HepG2 (cell line): Measurements from ENCODE around the gene KRT13. TPM values are rescaled to one million over a fixed set of nuclear protein-coding genes. Genes with fewer than 3 reads are reported as not detected.

Experiments
- ATAC-seq: fragments of 200-7000 bp; cut with Tn5 transposase; 3 replicates; pipeline ENCODE4 v1.9.1; 2020; ENCODE audit warnings: mild to moderate bottlenecking, moderate library complexity
- BruUV-seq: library from RNA; stranded (reverse); fragments of 400-500 nt; replicated peaks from 2 replicates; lab custom pipeline; 2021; lab: Mats Ljungman, UMichigan
- CTCF ChIA-PET: fragments of 300-600 bp; formaldehyde crosslinking; extraction: SDS; loops from one replicate; lab custom pipeline; 2021; ENCODE audit warnings: low total read pairs, inconsistent platforms, low intra/inter-chr PET ratio; lab: Yijun Ruan, JAX
- POLR2A ChIA-PET: fragments of 350-600 bp; sonication (Branson Sonifier 250); formaldehyde crosslinking; loops from one replicate; lab custom pipeline; 2020; ENCODE audit warnings: antibody characterized with exemption, inconsistent platforms; lab: Yijun Ruan, JAX
- DNase-seq: peaks from one replicate; pipeline ENCODE4 v3.0.0-alpha.2; 2015; ENCODE audit warnings: low spot score
- FAIRE-seq: peaks from 3 replicates; lab custom pipeline; 2011; peaks lifted over from hg19 to GRCh38; lab: Jason Lieb, UNC
- H2AFZ ChIP-seq: one replicate; pipeline ENCODE4 v1.6.1; 2011; ENCODE audit warnings: low read length, inconsistent platforms
- H3K27ac ChIP-seq: fragments of 300-600 bp; 3 replicates; pipeline ENCODE4 v1.8.0; 2011; ENCODE audit warnings: mixed run types, mild to moderate bottlenecking, mixed read lengths, low read length, inconsistent platforms; ENCODE audit not compliant: insufficient read depth; ENCODE audit errors: extremely low read length
- H3K27me3 ChIP-seq, 2 experiments: fragments of 200-600 bp in 1 of 2; 2 replicates in 1 of 2; 3 replicates in 1 of 2; pipeline versions ENCODE4 v1.6.0 to v1.8.0; 2011; ENCODE audit warnings: low read length in 2 of 2, mild to moderate bottlenecking in 2 of 2, moderate library complexity in 2 of 2, inconsistent platforms in 1 of 2; ENCODE audit not compliant: insufficient read depth in 2 of 2, control insufficient read depth in 1 of 2
- H3K36me3 ChIP-seq, 2 experiments: fragments of 200-600 bp in 1 of 2; replicated peaks in 1 of 2; 2 replicates in 1 of 2; 3 replicates in 1 of 2; pipeline versions ENCODE4 v1.5.1 to v1.8.0; 2011; ENCODE audit warnings: low read length in 2 of 2, inconsistent platforms in 1 of 2; ENCODE audit not compliant: insufficient read depth in 2 of 2, control insufficient read depth in 1 of 2
- H3K4me1 ChIP-seq: 2 replicates; pipeline ENCODE4 v1.5.1; 2012; ENCODE audit warnings: low read length, inconsistent platforms; ENCODE audit not compliant: insufficient read depth
- H3K4me2 ChIP-seq: 2 replicates; pipeline ENCODE4 v1.6.0; 2011; ENCODE audit warnings: low read depth, low read length, inconsistent platforms
- H3K4me3 ChIP-seq, 3 experiments: fragments of 200-600 bp in 1 of 3; sonication (generic), shearing (Covaris generic) in 1 of 3; replicated peaks in 1 of 3; 2 replicates each; pipeline ENCODE4 v1.5.1; 2011 to 2016; ENCODE audit warnings: low read length in 3 of 3, inconsistent platforms in 2 of 3, low read depth in 2 of 3, mild to moderate bottlenecking in 2 of 3, control low read depth in 1 of 3, mixed read lengths in 1 of 3; ENCODE audit not compliant: insufficient read depth in 1 of 3
- H3K79me2 ChIP-seq: one replicate; pipeline ENCODE4 v1.6.1; 2011; ENCODE audit warnings: low read length, inconsistent platforms; ENCODE audit not compliant: insufficient read depth
- H3K9ac ChIP-seq: 2 replicates; pipeline ENCODE4 v1.6.0; 2011; ENCODE audit warnings: mild to moderate bottlenecking, low read depth, low read length, inconsistent platforms; ENCODE audit not compliant: insufficient read depth
- H3K9me3 ChIP-seq: 2 replicates; pipeline ENCODE4 v1.5.1; 2012; ENCODE audit warnings: mild to moderate bottlenecking, low read length
- H4K20me1 ChIP-seq: 2 replicates; pipeline ENCODE4 v1.6.0; 2011; ENCODE audit warnings: inconsistent platforms, mild to moderate bottlenecking, low read length, moderate library complexity; ENCODE audit not compliant: insufficient read depth
- POLR2A ChIP-seq, 2 experiments: IDR thresholded peaks; 2 replicates each; pipeline ENCODE4 v1.6.1; 2011; ENCODE audit warnings: low read depth in 2 of 2, low read length in 2 of 2, mild to moderate bottlenecking in 1 of 2, moderate library complexity in 1 of 2; ENCODE audit not compliant: insufficient read depth in 1 of 2
- SMAD3 ChIP-seq: sonication (generic); formaldehyde crosslinking; IDR thresholded peaks from 2 replicates; pipeline ENCODE4 v1.4.0; 2020; ENCODE audit warnings: missing genetic modification reagents
- SMYD3 ChIP-seq: sonication (generic); formaldehyde crosslinking; IDR thresholded peaks from 2 replicates; pipeline ENCODE4 v1.8.1; 2023; ENCODE audit warnings: mild to moderate bottlenecking, missing genetic modification reagents
- TRAFD1 ChIP-seq: sonication (generic); formaldehyde crosslinking; IDR thresholded peaks from 2 replicates; pipeline ENCODE4 v1.5.1; 2020; ENCODE audit warnings: missing genetic modification reagents, mild to moderate bottlenecking, borderline replicate concordance
- ZBTB21 ChIP-seq: sonication (generic); formaldehyde crosslinking; IDR thresholded peaks from 2 replicates; pipeline ENCODE4 v1.4.0; 2020; ENCODE audit warnings: missing genetic modification reagents
- ZGPAT ChIP-seq: IDR thresholded peaks from 2 replicates; pipeline ENCODE4 v1.6.1; 2016; ENCODE audit warnings: mild to moderate bottlenecking
- ZNF629 ChIP-seq: sonication (generic); formaldehyde crosslinking; conservative IDR thresholded peaks from 2 replicates; pipeline ENCODE4 v1.5.0; 2020; ENCODE audit warnings: missing genetic modification reagents
- ZNF83 ChIP-seq: sonication (generic); formaldehyde crosslinking; IDR thresholded peaks from 2 replicates; pipeline ENCODE4 v1.4.0; 2020; ENCODE audit warnings: missing genetic modification reagents, mild to moderate bottlenecking, borderline replicate concordance
- WGBS: methylation state at CpG from one replicate; pipeline ENCODE4 v1.1.6; 2017; ENCODE audit warnings: low lambda C conversion rate; 5-methylcytosine and 5-hydroxymethylcytosine counted together
- in situ Hi-C: cut with HindIII; loops from 2 replicates; pipeline ENCODE4 v1.10.0; 2017; ENCODE audit warnings: low pct_unique_long_range_greater_than_20kb; ENCODE audit not compliant: extremely low pct_ligation_motif_present
- intact Hi-C: fragments of 100-400 bp; cut with micrococcal nuclease; formaldehyde crosslinking; loops from one replicate; pipeline ENCODE4 v1.10.0; 2022; ENCODE audit not compliant: unreplicated experiment
- polyA plus RNA-seq, 8 experiments: library from polyadenylated mRNA; depleted of rRNA in 3 of 8; stranded (reverse) in 7 of 8; unstranded in 1 of 8; fragments of >200 nt; fragmentation: Illumina TruSeq in 4 of 8; extraction: Trizol in 4 of 8; gene quantifications; 2 replicates each; pipeline versions ENCODE4 v1.2.1 to v1.2.3, GENCODE V29; 2011 to 2016; ENCODE audit warnings: low read depth in 4 of 8, missing spikeins in 1 of 8, mixed read lengths in 1 of 8; ENCODE audit not compliant: insufficient read depth in 1 of 8
- total RNA-seq, 5 experiments: library from RNA; depleted of rRNA; stranded (reverse); fragments of >200 nt; fragmentation: Illumina TruSeq; extraction: Trizol; gene quantifications; 2 replicates each; pipeline ENCODE4 v1.2.3, GENCODE V29; 2016; ENCODE audit warnings: low read depth in 1 of 5

Gene KRT13
- total and polyA plus RNA-seq, 2 of the 13 experiments (the other 11 are each of a cell fraction or from before 2014, with no cell fraction given): not detected

GRCh38 chr17:41480136-41480535 lies 25.3 kb downstream of the KRT13 start:
- 36% methylated on average over 2 of the region's 2 CpGs for WGBS
- H3K9me3 ChIP-seq: no peaks in the 10 kb centered on the region
- H2AFZ ChIP-seq: no peak overlapping the region
- TF ChIP-seq POLR2A (IDR thresholded peaks at IDR 0.05; ENCODE audit: insufficient read depth in 1 of 2, low read depth in 2 of 2, low read length in 2 of 2): no peak
- no peak for TF ChIP-seq ZNF83
- TF ChIP-seq TRAFD1 (CRISPR knock-in tag): no peak
- no peak for TF ChIP-seq ZBTB21 (CRISPR knock-in tag)
- TF ChIP-seq ZGPAT (CRISPR knock-in tag): no peak
- no peak for TF ChIP-seq SMAD3 (CRISPR knock-in tag)
- TF ChIP-seq SMYD3 (CRISPR knock-in tag): no peak
- peak; percentile 41; the same call in 1 of the 2 replicates for TF ChIP-seq ZNF629
- DNase-seq (no peak), ATAC-seq (no peak), FAIRE-seq (no peak)
- in situ Hi-C loops: no loop called here
- no peak overlapping the region for H3K27ac ChIP-seq
- H4K20me1 ChIP-seq: no peaks in the 10 kb centered on the region
- peaks cover 1 to 33% of the 10 kb centered on the region in 2 experiments; a peak in 3 of 5 replicates for H3K27me3 ChIP-seq
- H3K4me1 ChIP-seq: no peaks in the 10 kb centered on the region
- intact Hi-C loops: no loop called here
- BruUV-seq: no TSS peak
- no peak overlapping the region for H3K4me3 ChIP-seq
- ChIA-PET POLR2A (no interaction called here), CTCF (no interaction called here)
- H3K36me3 ChIP-seq: no peaks in the 10 kb centered on the region
- H3K9ac ChIP-seq: no peak overlapping the region
- no peaks in the 10 kb centered on the region for H3K79me2 ChIP-seq
- H3K4me2 ChIP-seq: no peak overlapping the region
